ENCODE data around the gene LRIG3.
"Not testable (repeated sequence)": the region's sequence is repeated elsewhere in the genome, so short reads cannot be mapped to it uniquely, and the experiment has no call there.

Gene LRIG3

DNA sequence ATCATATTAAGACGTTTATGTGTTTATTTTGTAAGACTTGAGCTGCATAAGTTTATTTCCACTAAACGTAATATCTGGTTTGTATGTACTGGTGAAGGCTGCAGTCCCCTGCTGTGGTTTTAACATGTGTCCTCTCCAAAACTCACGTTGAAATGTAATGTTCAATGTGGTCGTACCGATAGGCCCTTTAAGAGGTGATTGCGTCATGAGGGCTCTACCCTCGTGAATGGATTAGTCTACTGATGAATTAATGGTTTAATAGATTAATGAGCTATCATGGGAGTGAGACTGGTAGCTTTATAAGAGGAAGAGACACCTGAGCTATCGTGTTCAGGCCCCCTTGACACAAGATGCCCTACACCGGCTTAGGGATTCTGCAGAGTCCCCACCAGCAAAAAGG is 14.9 kb downstream of the LRIG3 start:
- TF ChIP-seq, protein P1, sequence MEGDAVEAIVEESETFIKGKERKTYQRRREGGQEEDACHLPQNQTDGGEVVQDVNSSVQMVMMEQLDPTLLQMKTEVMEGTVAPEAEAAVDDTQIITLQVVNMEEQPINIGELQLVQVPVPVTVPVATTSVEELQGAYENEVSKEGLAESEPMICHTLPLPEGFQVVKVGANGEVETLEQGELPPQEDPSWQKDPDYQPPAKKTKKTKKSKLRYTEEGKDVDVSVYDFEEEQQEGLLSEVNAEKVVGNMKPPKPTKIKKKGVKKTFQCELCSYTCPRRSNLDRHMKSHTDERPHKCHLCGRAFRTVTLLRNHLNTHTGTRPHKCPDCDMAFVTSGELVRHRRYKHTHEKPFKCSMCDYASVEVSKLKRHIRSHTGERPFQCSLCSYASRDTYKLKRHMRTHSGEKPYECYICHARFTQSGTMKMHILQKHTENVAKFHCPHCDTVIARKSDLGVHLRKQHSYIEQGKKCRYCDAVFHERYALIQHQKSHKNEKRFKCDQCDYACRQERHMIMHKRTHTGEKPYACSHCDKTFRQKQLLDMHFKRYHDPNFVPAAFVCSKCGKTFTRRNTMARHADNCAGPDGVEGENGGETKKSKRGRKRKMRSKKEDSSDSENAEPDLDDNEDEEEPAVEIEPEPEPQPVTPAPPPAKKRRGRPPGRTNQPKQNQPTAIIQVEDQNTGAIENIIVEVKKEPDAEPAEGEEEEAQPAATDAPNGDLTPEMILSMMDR (IDR thresholded peaks at IDR 0.05; ENCODE audit: low read depth, low read length) = no peak

DNA sequence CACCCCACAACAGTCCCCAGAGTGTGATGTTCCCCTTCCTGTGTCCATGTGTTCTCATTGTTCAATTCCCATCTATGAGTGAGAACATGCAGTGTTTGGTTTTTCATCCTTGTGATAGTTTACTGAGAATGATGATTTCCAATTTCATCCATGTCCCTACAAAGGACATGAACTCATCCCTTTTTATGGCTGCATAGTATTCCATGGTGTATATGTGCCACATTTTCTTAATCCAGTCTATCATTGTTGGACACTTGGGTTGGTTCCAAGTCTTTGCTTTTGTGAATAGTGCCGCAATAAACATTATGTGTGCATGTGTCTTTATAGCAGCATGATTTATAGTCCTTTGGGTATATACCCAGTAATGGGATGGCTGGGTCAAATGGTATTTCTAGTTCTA is 17.6 kb downstream of the LRIG3 start:
- DNase-seq (ENCODE audit: low read depth in 2 of 2); H3K4me3 ChIP-seq (replicated peaks in 1 of 2; ENCODE audit: low read depth in 2 of 2, low read length in 2 of 2): not testable (repeated sequence)

More for the DNA sequence above, 14.9 kb downstream of the LRIG3 start:
- H3K4me3 ChIP-seq (replicated peaks in 1 of 2; ENCODE audit: low read depth in 2 of 2, low read length in 2 of 2) = no peak overlapping the region
- DNase-seq (ENCODE audit: low read depth in 2 of 2) = no peak

DNA sequence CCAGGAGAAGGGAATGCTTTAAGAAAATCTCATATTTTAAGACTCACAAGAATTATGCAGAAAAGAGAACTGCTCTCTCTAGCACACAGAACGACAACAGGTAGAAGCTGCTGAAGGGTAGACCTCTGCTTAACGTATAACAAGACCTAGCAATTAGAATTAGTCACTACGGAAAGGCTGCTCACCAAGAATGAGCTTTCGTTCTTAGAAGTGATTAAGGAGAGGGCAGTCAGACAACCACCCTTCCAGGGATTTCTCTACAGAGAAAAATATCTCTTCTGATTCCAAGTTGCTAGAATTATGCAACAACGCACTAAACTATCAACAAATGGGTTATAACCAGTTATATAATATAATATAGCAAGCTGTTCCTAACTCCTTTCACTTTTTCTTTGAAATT is 18.6 kb downstream of the LRIG3 start:
- no peak for DNase-seq (ENCODE audit: low read depth in 2 of 2)
- no peak overlapping the region for H3K4me3 ChIP-seq (replicated peaks in 1 of 2; ENCODE audit: low read depth in 2 of 2, low read length in 2 of 2)
- TF ChIP-seq, protein P1 (IDR thresholded peaks at IDR 0.05; ENCODE audit: low read depth, low read length) = no peak

DNA sequence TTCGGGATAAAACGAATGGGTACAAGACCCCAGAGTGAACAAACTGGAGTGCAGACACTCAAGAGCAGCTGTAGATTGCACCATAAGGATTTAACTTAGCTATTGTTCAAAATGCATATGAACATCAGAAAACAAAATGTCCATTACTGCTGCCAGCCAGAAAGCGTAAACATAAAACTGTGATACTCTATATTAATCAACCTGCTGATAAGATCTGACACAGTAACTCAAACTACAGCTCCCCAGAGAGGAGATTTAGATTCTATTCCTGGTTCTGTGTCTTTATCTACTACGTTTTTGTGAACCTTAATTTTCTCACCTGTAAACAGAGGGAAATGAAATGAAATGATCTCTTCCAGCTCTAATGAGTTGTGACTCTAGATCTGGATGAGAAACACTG is 22.3 kb downstream of the LRIG3 start:
- DNase-seq (ENCODE audit: low read depth in 2 of 2) = no peak
- TF ChIP-seq, protein P1 (IDR thresholded peaks at IDR 0.05; ENCODE audit: low read depth, low read length) = no peak
- no peak overlapping the region for H3K4me3 ChIP-seq (replicated peaks in 1 of 2; ENCODE audit: low read depth in 2 of 2, low read length in 2 of 2)

DNA sequence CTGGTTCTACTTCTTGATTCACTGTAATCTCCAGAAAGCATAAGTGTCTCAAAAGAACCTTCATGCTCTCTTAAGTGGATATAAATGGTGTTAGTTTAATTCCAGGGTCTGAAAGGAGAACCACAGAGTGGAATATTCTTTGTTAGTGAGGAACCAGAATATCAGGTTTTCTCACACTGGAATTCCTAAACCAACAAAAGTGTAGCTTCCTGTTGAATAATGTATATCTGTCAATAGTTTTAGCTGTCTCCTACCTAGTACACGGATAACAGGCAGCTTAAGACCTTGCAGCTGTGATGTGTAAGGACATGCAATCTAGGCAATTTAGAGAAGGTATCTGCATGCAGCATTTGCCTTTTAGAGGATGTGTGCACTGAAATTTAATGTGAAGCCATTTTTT is 24.0 kb downstream of the LRIG3 start:
- TF ChIP-seq, protein P1 (IDR thresholded peaks at IDR 0.05; ENCODE audit: low read depth, low read length) = no peak
- DNase-seq (ENCODE audit: low read depth in 2 of 2) = no peak
- no peak overlapping the region for H3K4me3 ChIP-seq (replicated peaks in 1 of 2; ENCODE audit: low read depth in 2 of 2, low read length in 2 of 2)

DNA sequence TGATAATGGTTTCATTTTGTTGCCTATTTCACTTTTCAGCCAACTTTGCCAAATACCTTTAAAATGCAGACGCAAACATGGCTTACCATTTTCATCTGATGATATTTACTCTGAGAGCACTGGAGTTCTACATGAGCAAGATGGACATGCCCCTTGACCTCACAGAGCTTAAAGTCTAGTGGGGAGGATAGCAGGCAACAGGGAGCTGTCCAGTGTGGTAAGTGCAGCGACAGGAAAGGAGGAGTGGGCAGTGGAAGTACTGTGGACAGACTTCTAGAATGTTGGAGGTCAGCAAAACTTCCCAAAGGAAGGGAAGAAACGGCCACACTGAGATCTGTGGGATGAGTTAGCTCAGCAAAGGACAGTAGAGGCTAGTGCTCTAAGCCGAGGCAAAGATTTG is 25.3 kb downstream of the LRIG3 start:
- H3K4me3 ChIP-seq (replicated peaks in 1 of 2; ENCODE audit: low read depth in 2 of 2, low read length in 2 of 2) = no peak overlapping the region
- no peak for DNase-seq (ENCODE audit: low read depth in 2 of 2)
- TF ChIP-seq, protein P1 (IDR thresholded peaks at IDR 0.05; ENCODE audit: low read depth, low read length) = no peak

DNA sequence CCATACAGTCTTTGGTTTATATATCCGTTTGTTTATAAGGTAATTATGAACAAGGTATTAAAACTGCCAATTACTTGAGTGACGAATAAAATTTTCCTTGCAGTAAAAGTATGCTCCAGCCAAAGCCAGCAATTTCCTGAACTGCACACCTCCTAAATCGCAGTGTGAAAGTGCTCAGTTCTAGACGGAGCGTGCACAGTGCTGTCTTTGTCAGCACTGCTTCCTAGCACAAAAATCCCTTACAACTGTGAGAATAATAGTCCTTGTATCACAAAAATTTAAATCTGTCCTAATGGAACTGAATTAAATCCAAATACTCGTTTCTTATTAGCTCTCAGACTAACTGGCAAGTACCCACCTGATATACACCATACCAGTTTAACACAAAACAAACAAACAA is 26.3 kb downstream of the LRIG3 start:
- DNase-seq (ENCODE audit: low read depth in 2 of 2) = no peak
- TF ChIP-seq, protein P1 (IDR thresholded peaks at IDR 0.05; ENCODE audit: low read depth, low read length) = no peak
- no peak overlapping the region for H3K4me3 ChIP-seq (replicated peaks in 1 of 2; ENCODE audit: low read depth in 2 of 2, low read length in 2 of 2)

Measured in cardiac fibroblast (primary cell).